Measurements from ENCODE around the gene TNFRSF9.
"Not testable (repeated sequence)": the region's sequence is repeated elsewhere in the genome, so short reads cannot be mapped to it uniquely, and the experiment has no call there.

GRCh38 chr1:7927061-7927460, 13.6 kb downstream of the TNFRSF9 start:
- not testable (repeated sequence) for TF ChIP-seq EP300 (IDR thresholded peaks at IDR 0.05; ENCODE audit: low read depth); CTCF (IDR thresholded peaks at IDR 0.05); POLR2A (IDR thresholded peaks at IDR 0.05); POLR2AphosphoS5 (IDR thresholded peaks at IDR 0.05)

Measured in transverse colon (tissue), 4 donors.